ENCODE results near the gene FAIM.
"Not testable (repeated sequence)": the region's sequence is repeated elsewhere in the genome, so short reads cannot be mapped to it uniquely, and the experiment has no call there.

Gene FAIM

GRCh38 chr3:138601661-138602060 lies 6.9 kb upstream of the FAIM start:
- DNase-seq (ENCODE audit: low read depth in 2 of 2): not testable (repeated sequence)

DNA sequence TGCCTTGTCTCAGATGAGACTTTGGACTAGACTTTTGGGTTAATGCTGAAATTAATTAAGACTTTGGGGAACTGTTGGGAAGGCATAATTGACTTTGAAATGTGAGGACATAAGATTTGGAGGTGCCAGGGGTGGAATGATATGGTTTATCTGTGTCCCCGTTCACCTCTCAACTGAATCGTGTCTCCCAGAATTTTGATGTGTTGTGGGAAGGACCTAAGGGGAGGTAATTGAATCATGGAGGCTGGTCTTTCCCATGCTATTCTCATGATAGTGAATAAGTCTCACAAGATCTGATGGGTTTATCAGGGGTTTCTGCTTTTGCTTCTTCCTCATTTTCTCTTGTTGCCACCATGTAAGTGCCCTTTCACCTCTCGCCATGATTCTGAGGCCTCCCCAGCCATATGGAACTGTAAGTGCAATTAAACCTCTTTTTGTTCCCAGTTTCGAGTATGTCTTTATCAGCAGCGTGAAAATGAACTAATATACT lies 4.4 kb upstream of the FAIM start:
- DNase-seq (ENCODE audit: low read depth in 2 of 2): not testable (repeated sequence)

- no peak for DNase-seq (ENCODE audit: low read depth in 2 of 2)
Measured at GRCh38 chr3:138609898-138610266, 1.3 kb downstream of the FAIM start.

DNA sequence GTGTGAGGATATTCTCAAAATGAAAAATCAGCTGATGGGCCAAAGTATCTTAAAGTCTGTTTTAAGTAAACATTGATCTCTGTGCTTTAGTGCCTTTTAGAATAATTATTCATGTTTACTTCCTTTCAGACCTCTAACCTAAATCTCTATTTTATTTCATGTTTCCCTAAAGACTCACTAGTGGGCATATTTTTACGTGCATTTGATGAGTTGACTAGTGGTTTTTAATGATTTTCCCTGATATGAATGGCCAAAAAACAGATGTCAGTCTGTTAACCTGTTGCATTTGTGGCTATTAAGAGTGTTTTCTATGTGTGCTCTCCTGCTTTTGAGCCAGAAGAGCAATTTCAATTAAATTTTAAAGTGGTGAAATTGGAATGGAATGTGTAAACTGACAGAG lies 6.9 kb downstream of the FAIM start:
- no peak for DNase-seq (ENCODE audit: low read depth in 2 of 2)

GRCh38 chr3:138620431-138620830 lies 11.9 kb downstream of the FAIM start:
- no peak for DNase-seq (ENCODE audit: low read depth in 2 of 2)

- no peak for DNase-seq (ENCODE audit: low read depth in 2 of 2)
Measured at GRCh38 chr3:138624518-138624917, 15.9 kb downstream of the FAIM start.

DNA sequence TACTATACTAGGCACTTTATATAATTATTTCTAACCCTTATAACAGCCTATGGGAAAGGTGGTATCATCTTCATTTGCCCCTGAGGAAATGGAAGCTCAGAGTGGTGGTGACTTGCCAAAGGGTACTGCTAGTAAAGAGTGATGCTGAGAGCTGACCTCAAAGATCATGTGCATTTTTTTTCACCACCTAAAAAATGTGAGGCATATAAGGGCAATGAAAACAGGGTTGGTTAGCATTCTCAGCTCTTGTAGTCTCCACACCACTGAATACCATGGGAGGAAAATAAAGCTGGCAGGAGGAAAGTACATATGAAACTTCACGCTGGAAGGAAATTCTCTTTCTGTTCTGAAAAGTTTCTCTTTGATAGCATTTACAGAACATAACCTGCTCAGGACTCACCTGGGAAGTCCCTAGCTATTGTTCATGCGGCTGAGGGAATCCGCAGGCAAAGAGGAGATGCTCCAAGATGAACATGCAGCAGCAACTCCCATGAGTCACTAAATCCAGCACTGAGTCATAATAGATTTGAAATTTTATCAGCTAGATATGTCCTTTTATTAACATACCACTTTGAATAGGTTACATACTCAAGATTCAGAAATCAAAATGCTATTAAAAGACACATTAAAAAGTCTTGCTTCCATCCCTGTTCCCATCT lies 17.3 kb downstream of the FAIM start:
- DNase-seq (ENCODE audit: low read depth in 2 of 2): no peak

DNA sequence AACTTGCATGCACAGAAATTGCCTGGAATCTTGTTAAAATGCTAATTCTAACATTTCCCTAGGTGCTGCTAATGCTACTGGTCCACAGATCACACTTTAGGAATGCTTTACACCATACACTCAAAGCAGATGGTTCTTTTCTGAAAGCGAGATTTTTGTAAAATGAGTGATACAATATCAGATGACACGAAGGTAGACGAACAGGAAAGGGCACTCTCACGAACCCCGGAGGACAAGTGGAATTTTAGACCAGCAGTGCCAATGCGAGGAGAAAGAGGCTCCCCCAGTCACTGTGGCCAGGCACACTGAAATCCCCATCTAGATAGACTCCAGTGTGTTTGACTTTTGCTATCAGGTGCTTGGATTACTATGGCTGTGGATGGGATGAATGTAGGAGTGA lies 21.0 kb downstream of the FAIM start:
- no peak for DNase-seq (ENCODE audit: low read depth in 2 of 2)

DNA sequence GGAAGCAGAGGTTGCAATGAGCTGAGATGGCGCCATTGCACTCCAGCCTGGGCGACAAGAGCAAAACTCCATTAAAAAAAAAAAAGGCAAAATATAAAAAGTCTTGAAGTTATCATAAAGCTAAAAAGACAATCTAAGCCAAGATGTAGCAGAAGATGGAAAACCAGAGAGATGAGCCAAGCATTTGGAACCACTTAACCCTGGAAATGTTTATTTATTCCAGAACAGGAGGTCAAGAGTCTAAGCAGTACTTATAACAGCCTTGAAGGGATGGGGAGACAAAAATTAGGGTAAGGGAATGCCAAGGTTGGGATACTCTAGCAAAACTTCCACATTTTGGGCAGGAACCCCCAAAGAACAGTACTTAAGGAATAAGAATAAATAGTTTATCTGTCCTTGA lies 30.1 kb downstream of the FAIM start:
- no peak for DNase-seq (ENCODE audit: low read depth in 2 of 2)

- no peak for DNase-seq (ENCODE audit: low read depth in 2 of 2)
Measured at GRCh38 chr3:138640537-138640936, 32.0 kb downstream of the FAIM start.

GRCh38 chr3:138642226-138642926 lies 33.8 kb downstream of the FAIM start:
- no peak for DNase-seq (ENCODE audit: low read depth in 2 of 2)

DNA sequence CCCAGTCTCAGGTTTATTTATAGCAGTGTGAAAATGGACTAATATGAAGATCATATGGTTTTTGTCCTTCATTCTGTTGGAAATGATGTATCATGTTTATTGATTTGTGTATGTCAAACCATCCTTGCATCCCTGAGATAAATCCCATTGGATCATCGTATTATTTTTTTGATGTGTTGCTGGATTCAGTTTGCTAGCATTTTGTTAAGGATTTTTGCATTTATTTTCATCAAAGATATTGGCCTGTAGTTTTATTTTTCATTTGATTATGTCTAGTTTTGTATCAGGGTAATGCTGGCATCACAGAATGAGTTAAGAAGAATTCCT lies 34.3 kb downstream of the FAIM start:
- DNase-seq (ENCODE audit: low read depth in 2 of 2): no peak

DNA sequence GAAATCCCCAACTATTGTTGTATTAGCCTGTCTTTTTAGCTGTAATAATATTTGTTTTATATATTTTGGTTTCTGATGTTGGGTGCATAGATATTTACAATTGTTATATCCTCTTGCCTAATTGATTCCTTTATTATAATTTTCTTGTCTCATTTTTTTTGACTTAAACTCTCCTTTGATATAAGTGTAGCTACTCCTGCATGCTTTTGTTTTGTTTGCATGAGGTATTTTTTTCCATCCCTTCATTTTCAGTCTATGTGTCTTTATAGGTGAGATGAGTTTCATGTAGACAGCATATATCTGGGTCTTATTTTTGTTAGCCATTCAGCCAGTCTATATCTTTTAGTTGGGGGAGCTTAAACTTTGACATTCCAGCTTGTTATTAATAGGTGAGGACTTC lies 37.4 kb downstream of the FAIM start:
- no peak for DNase-seq (ENCODE audit: low read depth in 2 of 2)

GRCh38 chr3:138646513-138646912 lies 37.9 kb downstream of the FAIM start:
- no peak for DNase-seq (ENCODE audit: low read depth in 2 of 2)

DNA sequence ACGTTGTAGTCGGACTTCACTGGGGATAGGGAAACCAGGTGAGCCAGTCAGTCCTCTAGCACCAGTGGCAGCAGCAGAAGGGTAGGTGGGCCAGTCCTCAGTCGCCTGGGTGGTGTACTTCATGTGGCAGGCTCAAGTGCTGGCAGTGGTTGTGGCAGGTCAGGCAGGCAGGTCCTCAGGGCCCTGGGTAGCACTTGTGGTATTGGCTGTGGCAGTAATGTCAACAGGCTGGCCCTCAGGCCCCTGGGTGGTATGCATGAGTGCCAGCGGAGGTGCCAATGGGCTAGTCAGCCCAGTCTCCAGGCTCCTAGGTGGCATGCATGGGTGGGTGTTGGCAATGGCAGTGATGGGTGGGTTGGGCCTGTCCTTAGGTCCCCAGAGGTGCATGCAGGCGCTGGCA lies 40.6 kb downstream of the FAIM start:
- no peak for DNase-seq (ENCODE audit: low read depth in 2 of 2)

DNA sequence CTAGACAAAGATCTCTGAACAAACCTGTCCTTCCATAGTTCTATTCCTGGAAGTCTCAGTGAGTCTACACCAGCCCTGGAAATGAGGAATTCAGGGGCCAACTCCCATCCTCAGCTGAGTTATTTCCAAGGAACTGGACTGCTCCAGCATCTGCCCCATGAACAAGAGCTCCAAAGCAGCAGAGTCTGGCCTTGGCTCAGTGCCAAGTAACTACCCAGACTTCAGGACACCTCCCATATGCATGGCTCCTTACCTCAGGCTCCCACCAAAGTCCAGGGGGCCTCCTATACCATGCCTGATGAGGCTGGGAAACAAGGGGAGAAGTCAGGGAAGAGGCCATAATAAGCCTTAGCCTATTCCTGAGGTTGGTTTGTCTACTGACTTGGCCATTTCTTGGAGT lies 45.0 kb downstream of the FAIM start:
- no peak for DNase-seq (ENCODE audit: low read depth in 2 of 2)

DNA sequence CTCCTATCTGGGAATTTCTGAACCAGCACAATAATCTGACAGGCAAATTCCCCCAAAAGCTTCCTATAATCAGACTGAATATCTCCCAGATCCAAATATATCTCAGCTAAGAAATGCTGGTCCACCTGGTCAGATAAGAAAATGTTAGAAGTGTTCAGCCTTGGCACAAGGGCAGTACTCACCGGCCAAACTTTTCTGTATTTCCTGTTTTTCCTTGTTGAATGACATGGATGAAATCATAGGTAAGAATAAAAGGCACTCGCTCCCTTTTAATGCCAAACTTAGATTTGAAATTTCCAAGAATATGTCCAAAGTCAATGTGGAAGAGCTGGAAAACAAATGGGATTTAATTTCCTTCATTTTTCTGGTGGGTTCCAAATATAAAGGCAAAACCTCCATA lies 48.9 kb downstream of the FAIM start:
- no peak for DNase-seq (ENCODE audit: low read depth in 2 of 2)

DNA sequence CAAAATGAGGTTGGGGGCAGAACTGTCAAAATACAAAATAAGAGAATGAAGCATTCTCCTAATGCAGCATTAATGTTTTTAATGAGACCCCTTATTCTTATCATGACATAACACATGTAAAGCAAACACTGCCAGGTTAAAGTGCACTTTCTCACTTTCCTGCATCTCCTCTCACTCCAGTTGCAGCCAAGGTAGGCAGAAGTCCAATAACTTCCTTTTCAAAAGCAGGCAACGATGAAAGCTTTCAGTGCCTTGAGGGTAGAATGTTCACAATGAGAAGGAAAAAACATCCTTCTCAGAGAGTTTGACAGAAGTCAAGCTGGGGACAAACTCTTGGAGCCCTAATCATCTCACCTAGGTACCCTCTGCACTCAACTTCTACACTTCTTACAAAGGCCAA lies 59.5 kb downstream of the FAIM start:
- DNase-seq (ENCODE audit: low read depth in 2 of 2): no peak

- no peak for DNase-seq (ENCODE audit: low read depth in 2 of 2)
Measured at GRCh38 chr3:138670407-138670806, 61.8 kb downstream of the FAIM start.

- no peak for DNase-seq (ENCODE audit: low read depth in 2 of 2)
Measured at GRCh38 chr3:138673641-138674530, 65.3 kb downstream of the FAIM start.

GRCh38 chr3:138675393-138675792 lies 66.8 kb downstream of the FAIM start:
- no peak for DNase-seq (ENCODE audit: low read depth in 2 of 2)

- DNase-seq (ENCODE audit: low read depth in 2 of 2): no peak
Measured at GRCh38 chr3:138678086-138678485, 69.5 kb downstream of the FAIM start.

DNA sequence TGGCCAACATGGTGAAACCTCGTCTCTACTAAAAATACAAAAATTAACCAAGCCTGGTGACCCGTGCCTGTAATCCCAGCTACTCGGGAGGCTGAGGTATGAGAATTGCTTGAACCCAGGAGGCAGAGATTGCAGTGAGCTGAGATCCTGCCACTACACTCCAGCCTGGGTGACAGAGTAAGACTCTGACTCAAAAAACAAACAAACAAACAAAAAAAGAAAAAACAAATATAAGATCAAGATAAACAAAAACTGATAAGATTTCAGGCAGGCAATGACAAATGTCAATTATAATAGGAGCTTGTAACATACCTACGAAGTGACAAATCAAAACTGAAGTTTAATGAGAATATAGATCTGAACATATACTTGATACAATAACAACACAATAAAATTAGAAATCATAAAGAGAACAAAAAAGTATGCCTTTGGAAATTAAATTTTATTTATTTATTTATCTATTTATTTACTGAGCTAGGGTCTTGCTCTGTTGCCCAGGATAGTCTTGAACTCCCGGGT lies 70.4 kb downstream of the FAIM start:
- DNase-seq (ENCODE audit: low read depth in 2 of 2): no peak
